GM12878 (cell line): ENCODE measurements around the gene IER5. TPM values are rescaled to one million over a fixed set of nuclear protein-coding genes. Genes with fewer than 3 reads are reported as not detected.
A peak's percentile ranks its signal among the peaks of the same experiment; 100 is the strongest.

Experiments
- BCL3 ChIP-seq: IDR thresholded peaks from 2 replicates; pipeline ENCODE4 v1.6.1; 2011; ENCODE audit warnings: borderline replicate concordance, low read depth, mild to moderate bottlenecking, moderate library complexity, low read length; ENCODE audit not compliant: insufficient read depth, poor library complexity, severe bottlenecking
- CHD4 ChIP-seq: fragments of 200-600 bp; sonication (generic); IDR thresholded peaks from 2 replicates; pipeline ENCODE4 v1.6.1; 2016; ENCODE audit warnings: mild to moderate bottlenecking
- E2F8 ChIP-seq: fragments of 450-650 bp; IDR thresholded peaks from 2 replicates; pipeline ENCODE4 v1.6.1; 2018; ENCODE audit warnings: mild to moderate bottlenecking, low read depth, moderate library complexity; ENCODE audit not compliant: partially characterized antibody
- FOS ChIP-seq: IDR thresholded peaks from 3 replicates; pipeline ENCODE4 v1.6.1; 2011; ENCODE audit warnings: borderline replicate concordance; ENCODE audit not compliant: insufficient read length; ENCODE audit errors: extremely low read depth
- HCFC1 ChIP-seq: fragments of 150-350 bp; IDR thresholded peaks from 2 replicates; pipeline ENCODE4 v1.6.1; 2014; ENCODE audit warnings: low read length
- IKZF1 ChIP-seq: fragments of 450-650 bp; conservative IDR thresholded peaks from 2 replicates; pipeline ENCODE4 v1.6.1; 2017; ENCODE audit warnings: antibody characterized with exemption, mild to moderate bottlenecking
- MLLT1 ChIP-seq: fragments of 450-650 bp; IDR thresholded peaks from 2 replicates; pipeline ENCODE4 v1.6.1; 2016; ENCODE audit warnings: mild to moderate bottlenecking
- MTA2 ChIP-seq: fragments of 450-650 bp; IDR thresholded peaks from 2 replicates; pipeline ENCODE4 v1.6.1; 2016; ENCODE audit warnings: low read depth, mild to moderate bottlenecking, moderate library complexity
- NBN ChIP-seq: fragments of 450-650 bp; IDR thresholded peaks from 2 replicates; pipeline ENCODE4 v1.6.1; 2016
- NR2C2 ChIP-seq: IDR thresholded peaks from 2 replicates; pipeline ENCODE4 v1.6.1; 2011; ENCODE audit warnings: borderline replicate concordance, low read depth; ENCODE audit not compliant: control insufficient read depth, insufficient read length
- SMAD1 ChIP-seq: fragments of 450-650 bp; IDR thresholded peaks from 2 replicates; pipeline ENCODE4 v1.6.1; 2018; ENCODE audit warnings: mild to moderate bottlenecking, low read depth; ENCODE audit not compliant: partially characterized antibody
- SPI1 ChIP-seq: IDR thresholded peaks from 2 replicates; pipeline ENCODE4 v1.6.1; 2011; ENCODE audit warnings: low read depth, mild to moderate bottlenecking, low read length, moderate library complexity, borderline replicate concordance; ENCODE audit not compliant: insufficient read depth
- SUPT20H ChIP-seq: IDR thresholded peaks from 2 replicates; pipeline ENCODE4 v1.6.1; 2011; ENCODE audit warnings: low read depth, mild to moderate bottlenecking, low read length, moderate library complexity, borderline replicate concordance; ENCODE audit not compliant: control insufficient read depth
- SUZ12 ChIP-seq: fragments of 200-600 bp; sonication (generic); IDR thresholded peaks from one replicate; pipeline ENCODE4 v1.6.1; 2018; ENCODE audit warnings: antibody characterized with exemption, mild to moderate bottlenecking; ENCODE audit not compliant: unreplicated experiment
- ZNF207 ChIP-seq: fragments of 450-650 bp; IDR thresholded peaks from 2 replicates; pipeline ENCODE4 v1.6.1; 2014; ENCODE audit warnings: antibody characterized with exemption, mild to moderate bottlenecking, borderline replicate concordance
- polyA plus RNA-seq, 11 experiments: library from polyadenylated mRNA; depleted of rRNA in 4 of 11; unstranded in 6 of 11; stranded (reverse) in 5 of 11; fragments of >200 nt; fragmentation: Nextera tagmentation in 4 of 11; fragmentation: Illumina TruSeq in 1 of 11; extraction: Ambion mirVana in 4 of 11; extraction: Trizol in 1 of 11; gene quantifications; 1 replicate in 1 of 11; 2 replicates in 10 of 11; pipeline versions ENCODE4 v1.2.1 to v1.2.3, GENCODE V29; 2011 to 2016; ENCODE audit warnings: inconsistent platforms in 2 of 11, missing spikeins in 2 of 11, low read depth in 1 of 11
- total RNA-seq, 4 experiments: library from RNA; depleted of rRNA in 3 of 4; stranded (reverse); fragments of >200 nt in 3 of 4; fragmentation: Illumina TruSeq in 1 of 4; extraction: Trizol in 1 of 4; gene quantifications; 2 replicates each; pipeline versions ENCODE4 v1.2.1 to v1.2.3, GENCODE V29; 2013 to 2021
- TF ChIP-seq, protein P1 (sequence below): fragments of 450-650 bp; IDR thresholded peaks from 2 replicates; pipeline ENCODE4 v1.6.1; 2014; ENCODE audit warnings: mild to moderate bottlenecking
- TF ChIP-seq, protein P2 (sequence below): fragments of 150-350 bp; IDR thresholded peaks from 2 replicates; pipeline ENCODE4 v1.6.1; 2016; ENCODE audit warnings: low read depth, low read length

The IER5 gene
- total and polyA plus RNA-seq, 10 of the 15 experiments (the other 5 are each of a cell fraction or from before 2014, with no cell fraction given), result 4.3 to 75.2 (median 30.5) TPM

GRCh38 chr1:181083842-181084605, 4.5 kb upstream of the IER5 start (continued):
- TF ChIP-seq MLLT1, result 0 out of 2 replicates have a peak, but pooled peaks have one; percentile 31
- TF ChIP-seq IKZF1, result 0 out of 2 replicates have a peak, but pooled peaks have one; percentile 19
- TF ChIP-seq ZNF207, result 0 out of 2 replicates have a peak, but pooled peaks have one; percentile 41
- TF ChIP-seq CHD4, result no peak
- TF ChIP-seq HCFC1, result no peak
- no peak for TF ChIP-seq FOS
- no peak for TF ChIP-seq SMAD1
- TF ChIP-seq E2F8, result no peak
- no peak for TF ChIP-seq SUPT20H
- no peak for TF ChIP-seq MTA2
- TF ChIP-seq, protein P1, sequence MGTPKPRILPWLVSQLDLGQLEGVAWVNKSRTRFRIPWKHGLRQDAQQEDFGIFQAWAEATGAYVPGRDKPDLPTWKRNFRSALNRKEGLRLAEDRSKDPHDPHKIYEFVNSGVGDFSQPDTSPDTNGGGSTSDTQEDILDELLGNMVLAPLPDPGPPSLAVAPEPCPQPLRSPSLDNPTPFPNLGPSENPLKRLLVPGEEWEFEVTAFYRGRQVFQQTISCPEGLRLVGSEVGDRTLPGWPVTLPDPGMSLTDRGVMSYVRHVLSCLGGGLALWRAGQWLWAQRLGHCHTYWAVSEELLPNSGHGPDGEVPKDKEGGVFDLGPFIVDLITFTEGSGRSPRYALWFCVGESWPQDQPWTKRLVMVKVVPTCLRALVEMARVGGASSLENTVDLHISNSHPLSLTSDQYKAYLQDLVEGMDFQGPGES, result 0 out of 2 replicates have a peak, but pooled peaks have one; percentile 51
- TF ChIP-seq, protein P2, sequence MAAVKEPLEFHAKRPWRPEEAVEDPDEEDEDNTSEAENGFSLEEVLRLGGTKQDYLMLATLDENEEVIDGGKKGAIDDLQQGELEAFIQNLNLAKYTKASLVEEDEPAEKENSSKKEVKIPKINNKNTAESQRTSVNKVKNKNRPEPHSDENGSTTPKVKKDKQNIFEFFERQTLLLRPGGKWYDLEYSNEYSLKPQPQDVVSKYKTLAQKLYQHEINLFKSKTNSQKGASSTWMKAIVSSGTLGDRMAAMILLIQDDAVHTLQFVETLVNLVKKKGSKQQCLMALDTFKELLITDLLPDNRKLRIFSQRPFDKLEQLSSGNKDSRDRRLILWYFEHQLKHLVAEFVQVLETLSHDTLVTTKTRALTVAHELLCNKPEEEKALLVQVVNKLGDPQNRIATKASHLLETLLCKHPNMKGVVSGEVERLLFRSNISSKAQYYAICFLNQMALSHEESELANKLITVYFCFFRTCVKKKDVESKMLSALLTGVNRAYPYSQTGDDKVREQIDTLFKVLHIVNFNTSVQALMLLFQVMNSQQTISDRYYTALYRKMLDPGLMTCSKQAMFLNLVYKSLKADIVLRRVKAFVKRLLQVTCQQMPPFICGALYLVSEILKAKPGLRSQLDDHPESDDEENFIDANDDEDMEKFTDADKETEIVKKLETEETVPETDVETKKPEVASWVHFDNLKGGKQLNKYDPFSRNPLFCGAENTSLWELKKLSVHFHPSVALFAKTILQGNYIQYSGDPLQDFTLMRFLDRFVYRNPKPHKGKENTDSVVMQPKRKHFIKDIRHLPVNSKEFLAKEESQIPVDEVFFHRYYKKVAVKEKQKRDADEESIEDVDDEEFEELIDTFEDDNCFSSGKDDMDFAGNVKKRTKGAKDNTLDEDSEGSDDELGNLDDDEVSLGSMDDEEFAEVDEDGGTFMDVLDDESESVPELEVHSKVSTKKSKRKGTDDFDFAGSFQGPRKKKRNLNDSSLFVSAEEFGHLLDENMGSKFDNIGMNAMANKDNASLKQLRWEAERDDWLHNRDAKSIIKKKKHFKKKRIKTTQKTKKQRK, result no peak
- TF ChIP-seq NR2C2, result no peak
- peak; percentile 62 for TF ChIP-seq NBN
- TF ChIP-seq SPI1, result no peak
- TF ChIP-seq SUZ12, result no peak
- no peak for TF ChIP-seq BCL3
